OCI-M1 (cell line): ENCODE data around the gene TPPP.
"Not testable (repeated sequence)": the region's sequence is repeated elsewhere in the genome, so short reads cannot be mapped to it uniquely, and the experiment has no call there.

Experiments used
- DNase-seq: peaks from one replicate; lab custom pipeline; 2025; lab: John Stamatoyannopoulos, UW

Gene TPPP

GRCh38 chr5:693271-694041 lies at the start of gene TPPP:
Gene TPPP (minus strand): TSS chr5:693352. CDS start chr5:678060, 15,292 bp downstream.
- DNase-seq, result peak; percentile 67

- not testable (repeated sequence) for DNase-seq
Observed at GRCh38 chr5:742276-742675, 49.1 kb upstream of the TPPP start.

GRCh38 chr5:734145-734544 lies 41.0 kb upstream of the TPPP start:
- not testable (repeated sequence) for DNase-seq

GRCh38 chr5:732754-733454 lies 39.8 kb upstream of the TPPP start:
- not testable (repeated sequence) for DNase-seq

GRCh38 chr5:729225-729624 lies 36.1 kb upstream of the TPPP start:
- not testable (repeated sequence) for DNase-seq

- not testable (repeated sequence) for DNase-seq
Observed at GRCh38 chr5:727087-727486, 33.9 kb upstream of the TPPP start.

GRCh38 chr5:723865-724264 lies 30.7 kb upstream of the TPPP start:
- DNase-seq, result not testable (repeated sequence)

- not testable (repeated sequence) for DNase-seq
Observed at GRCh38 chr5:723309-723708, 30.2 kb upstream of the TPPP start.

- not testable (repeated sequence) for DNase-seq
Observed at GRCh38 chr5:719379-719778, 26.2 kb upstream of the TPPP start.

GRCh38 chr5:717143-717542 lies 24.0 kb upstream of the TPPP start:
- no peak for DNase-seq

- not testable (repeated sequence) for DNase-seq
Observed at GRCh38 chr5:716740-717139, 23.6 kb upstream of the TPPP start.

GRCh38 chr5:715636-716035 lies 22.5 kb upstream of the TPPP start:
- not testable (repeated sequence) for DNase-seq

GRCh38 chr5:714215-715118 lies 21.3 kb upstream of the TPPP start:
- not testable (repeated sequence) for DNase-seq

- not testable (repeated sequence) for DNase-seq
Observed at GRCh38 chr5:713686-714085, 20.5 kb upstream of the TPPP start.

GRCh38 chr5:708848-709517 lies 15.8 kb upstream of the TPPP start:
- DNase-seq, result not testable (repeated sequence)

GRCh38 chr5:708374-708773 lies 15.2 kb upstream of the TPPP start:
- not testable (repeated sequence) for DNase-seq

GRCh38 chr5:706127-706526 lies 13.0 kb upstream of the TPPP start:
- DNase-seq, result peak; percentile 54

GRCh38 chr5:696753-697702 lies 3.9 kb upstream of the TPPP start:
- not testable (repeated sequence) for DNase-seq

GRCh38 chr5:696191-696590 lies 3.0 kb upstream of the TPPP start:
- not testable (repeated sequence) for DNase-seq

GRCh38 chr5:695475-695874 lies 2.3 kb upstream of the TPPP start:
- DNase-seq, result not testable (repeated sequence)
